ENCODE measurements around the gene CYTH3. TPM values are rescaled to one million over a fixed set of nuclear protein-coding genes. Genes with fewer than 3 reads are reported as not detected.

Gene CYTH3
- total RNA-seq, 2 donors from 2014 or later: 12.3 to 37.7 TPM

- H3K4me3 ChIP-seq: no peak overlapping the region
- TF ChIP-seq CTCF (IDR thresholded peaks at IDR 0.05): no peak
- no peak for TF ChIP-seq POLR2A (IDR thresholded peaks at IDR 0.05)
- no peak for TF ChIP-seq POLR2AphosphoS5 (IDR thresholded peaks at IDR 0.05)
- no peaks in the 10 kb centered on the region for H3K36me3 ChIP-seq
- no peak overlapping the region for H3K27ac ChIP-seq
- H3K9me3 ChIP-seq: no peaks in the 10 kb centered on the region
- H3K27me3 ChIP-seq (replicated peaks; ENCODE audit: insufficient read depth): no peaks in the 10 kb centered on the region
- no peak for DNase-seq (ENCODE audit: low spot score)
- peaks cover 8% of the 10 kb centered on the region for H3K4me1 ChIP-seq (replicated peaks)
- WGBS: 82% methylated on average over 4 of the region's 4 CpGs
- intact Hi-C loops (cut with DNase I): no loop called here
These were observed 17.6 kb downstream of the CYTH3 start for GRCh38 chr7:6254866-6255265.

DNA sequence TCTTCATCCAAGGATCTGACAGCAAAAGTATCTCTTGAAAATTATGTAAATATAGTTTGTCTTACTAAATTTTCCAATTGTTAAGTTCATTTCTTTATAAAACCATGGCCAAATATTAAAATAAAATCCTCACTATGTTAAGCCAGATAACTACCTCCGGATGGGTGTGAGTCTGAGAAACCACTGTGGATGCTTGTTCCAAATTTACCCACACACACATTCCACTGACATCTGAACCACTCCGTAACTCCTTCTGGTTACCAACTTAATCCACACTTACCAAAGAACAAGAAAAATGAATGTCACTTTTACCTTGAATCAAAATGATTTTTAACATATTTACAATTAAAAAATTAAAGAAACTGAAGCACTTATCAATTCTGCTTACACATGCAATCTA, 19.7 kb downstream of the CYTH3 start:
- Histone ChIP-seq H3K27ac (no peak overlapping the region), H3K27me3 (replicated peaks; ENCODE audit: insufficient read depth) (no peaks in the 10 kb centered on the region), H3K4me1 (replicated peaks) (no peaks in the 10 kb centered on the region), H3K4me3 (no peak overlapping the region), H3K36me3 (no peaks in the 10 kb centered on the region), H3K9me3 (no peaks in the 10 kb centered on the region)
- intact Hi-C loops (cut with DNase I): no loop called here
- no peak for TF ChIP-seq CTCF (IDR thresholded peaks at IDR 0.05)
- TF ChIP-seq POLR2A (IDR thresholded peaks at IDR 0.05): no peak
- no peak for TF ChIP-seq POLR2AphosphoS5 (IDR thresholded peaks at IDR 0.05)
- WGBS: 57% methylated on average over 2 of the region's 2 CpGs
- DNase-seq (ENCODE audit: low spot score): no peak

GRCh38 chr7:6252341-6252746, 20.1 kb downstream of the CYTH3 start:
- WGBS: 55% methylated on average over 5 of the region's 5 CpGs
- intact Hi-C loops (cut with DNase I): no loop called here
- no peaks in the 10 kb centered on the region for H3K36me3 ChIP-seq
- H3K4me1 ChIP-seq (replicated peaks): no peaks in the 10 kb centered on the region
- no peaks in the 10 kb centered on the region for H3K27me3 ChIP-seq (replicated peaks; ENCODE audit: insufficient read depth)
- no peak for TF ChIP-seq CTCF (IDR thresholded peaks at IDR 0.05)
- no peak overlapping the region for H3K27ac ChIP-seq
- no peak for DNase-seq (ENCODE audit: low spot score)
- no peaks in the 10 kb centered on the region for H3K9me3 ChIP-seq
- H3K4me3 ChIP-seq: no peak overlapping the region

DNA sequence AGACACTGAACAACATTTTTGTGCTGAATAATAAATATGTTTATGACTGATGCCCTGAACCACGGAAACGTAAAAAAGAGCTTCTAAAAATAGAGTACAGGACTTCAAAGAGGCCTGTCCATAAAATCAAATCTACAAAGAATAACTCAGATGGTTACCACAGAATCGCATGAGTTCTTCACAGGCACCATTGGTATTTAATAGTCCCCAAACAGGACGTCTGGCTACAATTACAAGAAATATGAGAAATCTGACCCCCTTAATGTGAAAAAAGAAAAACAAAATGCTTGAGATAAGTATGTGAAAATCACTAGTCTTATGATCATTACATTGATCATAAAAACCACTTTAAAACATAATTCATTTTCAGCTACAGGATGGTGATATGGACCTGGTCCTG, 20.8 kb downstream of the CYTH3 start:
- Histone ChIP-seq H3K4me1 (replicated peaks) (no peaks in the 10 kb centered on the region), H3K36me3 (no peaks in the 10 kb centered on the region), H3K4me3 (no peak overlapping the region), H3K27ac (no peak overlapping the region), H3K27me3 (replicated peaks; ENCODE audit: insufficient read depth) (no peaks in the 10 kb centered on the region), H3K9me3 (no peaks in the 10 kb centered on the region)
- no peak for DNase-seq (ENCODE audit: low spot score)
- 23% methylated on average over 4 of the region's 4 CpGs for WGBS
- no peak for TF ChIP-seq CTCF (IDR thresholded peaks at IDR 0.05)
- intact Hi-C loops (cut with DNase I): no loop called here

DNA sequence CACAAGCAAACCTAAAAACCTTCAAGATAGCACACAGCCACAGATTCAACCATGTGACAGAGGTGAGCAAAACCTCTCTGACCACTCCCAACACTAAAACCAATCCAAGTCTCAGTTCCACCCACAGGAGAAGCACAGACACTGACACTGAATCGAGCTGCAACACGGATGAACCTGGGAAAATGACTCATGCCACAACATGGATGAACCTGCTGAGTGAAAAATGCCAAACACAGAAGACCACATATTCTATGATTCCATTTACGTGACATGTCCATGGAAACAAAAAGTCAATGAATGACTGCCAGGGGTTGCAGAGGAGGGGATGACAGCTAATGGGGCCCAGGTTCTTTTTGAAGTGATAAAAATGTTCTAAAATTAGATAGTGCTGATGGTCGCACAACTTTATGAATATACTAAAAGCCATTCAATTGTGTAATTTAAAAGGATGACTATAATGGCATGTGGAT, 22.0 kb downstream of the CYTH3 start:
- H3K4me3 ChIP-seq: no peak overlapping the region
- WGBS: 87% methylated on average over 4 of the region's 4 CpGs
- no peaks in the 10 kb centered on the region for H3K9me3 ChIP-seq
- intact Hi-C loops (cut with DNase I): no loop called here
- H3K27ac ChIP-seq: no peak overlapping the region
- no peaks in the 10 kb centered on the region for H3K27me3 ChIP-seq (replicated peaks; ENCODE audit: insufficient read depth)
- no peaks in the 10 kb centered on the region for H3K36me3 ChIP-seq
- no peaks in the 10 kb centered on the region for H3K4me1 ChIP-seq (replicated peaks)
- TF ChIP-seq POLR2A (IDR thresholded peaks at IDR 0.05): no peak
- TF ChIP-seq POLR2AphosphoS5 (IDR thresholded peaks at IDR 0.05): no peak
- TF ChIP-seq CTCF (IDR thresholded peaks at IDR 0.05): no peak
- no peak for DNase-seq (ENCODE audit: low spot score)

All from prostate gland (tissue), 2 donors.